Smooth muscle cell (in vitro differentiated cells): ENCODE measurements around the gene GON7. TPM values are rescaled to one million over a fixed set of nuclear protein-coding genes. Genes with fewer than 3 reads are reported as not detected.

Experiments
- DNase-seq: peaks from one replicate; lab custom pipeline; 2025; ENCODE audit not compliant: unreplicated experiment; lab: John Stamatoyannopoulos, UW
- H2AFZ ChIP-seq: fragments of 200-600 bp; sonication (generic); 2 replicates; pipeline ENCODE4 v1.6.0; 2016; ENCODE audit warnings: antibody characterized with exemption, low read depth, mild to moderate bottlenecking
- H3F3A ChIP-seq: fragments of 200-600 bp; sonication (generic); 2 replicates; pipeline ENCODE4 v1.6.0; 2017; ENCODE audit warnings: antibody characterized with exemption, low read depth
- H3K27ac ChIP-seq: fragments of 200-600 bp; sonication (generic); 2 replicates; pipeline ENCODE4 v1.5.1; 2016; ENCODE audit warnings: low read depth, mild to moderate bottlenecking
- H3K27me3 ChIP-seq: fragments of 200-600 bp; sonication (generic); 2 replicates; pipeline ENCODE4 v1.6.1; 2016; ENCODE audit warnings: low read depth, mild to moderate bottlenecking
- H3K36me3 ChIP-seq: fragments of 200-600 bp; sonication (generic); 2 replicates; pipeline ENCODE4 v1.5.1; 2016; ENCODE audit warnings: low read depth
- H3K4me1 ChIP-seq: fragments of 200-600 bp; sonication (generic); 2 replicates; pipeline ENCODE4 v1.5.1; 2016; ENCODE audit warnings: low read depth
- H3K4me2 ChIP-seq: fragments of 200-600 bp; sonication (generic); 2 replicates; pipeline ENCODE4 v1.6.0; 2016; ENCODE audit warnings: mild to moderate bottlenecking
- H3K4me3 ChIP-seq: fragments of 200-600 bp; sonication (generic); 2 replicates; pipeline ENCODE4 v1.5.1; 2016; ENCODE audit warnings: mild to moderate bottlenecking
- H3K79me2 ChIP-seq: fragments of 200-600 bp; sonication (generic); 2 replicates; pipeline ENCODE4 v1.6.0; 2016; ENCODE audit warnings: low read depth, mild to moderate bottlenecking
- H3K9ac ChIP-seq: fragments of 200-600 bp; sonication (generic); 2 replicates; pipeline ENCODE4 v1.6.0; 2016; ENCODE audit warnings: low read depth
- H3K9me3 ChIP-seq: fragments of 200-600 bp; sonication (generic); replicated peaks from 2 replicates; pipeline ENCODE4 v1.5.1; 2016; ENCODE audit warnings: low read depth
- H4K20me1 ChIP-seq: fragments of 200-600 bp; sonication (generic); 2 replicates; pipeline ENCODE4 v1.6.0; 2016; ENCODE audit warnings: low read depth
- WGBS: methylation state at CpG from one replicate; pipeline ENCODE4 v1.1.7; 2016; ENCODE audit warnings: low lambda C conversion rate; 5-methylcytosine and 5-hydroxymethylcytosine counted together
- polyA plus RNA-seq: library from polyadenylated mRNA; unstranded; fragments of >200 nt; fragmentation: Nextera tagmentation; extraction: Ambion mirVana; gene quantifications from 2 replicates; pipeline ENCODE4 v1.2.1, GENCODE V29; 2016
- total RNA-seq: library from RNA; depleted of rRNA; stranded (reverse); fragments of >200 nt; gene quantifications from 2 replicates; pipeline ENCODE4 v1.2.3, GENCODE V29; 2014
- TF ChIP-seq, protein P1 (sequence below): fragments of 200-600 bp; sonication (generic); IDR thresholded peaks from 2 replicates; pipeline ENCODE4 v1.5.1; 2017; ENCODE audit warnings: borderline replicate concordance, mild to moderate bottlenecking, antibody characterized with exemption; ENCODE audit not compliant: insufficient read depth, poor library complexity, severe bottlenecking

Gene GON7
- total and polyA plus RNA-seq, 2 experiments from 2014 or later: 8.6 to 10.9 TPM

DNA sequence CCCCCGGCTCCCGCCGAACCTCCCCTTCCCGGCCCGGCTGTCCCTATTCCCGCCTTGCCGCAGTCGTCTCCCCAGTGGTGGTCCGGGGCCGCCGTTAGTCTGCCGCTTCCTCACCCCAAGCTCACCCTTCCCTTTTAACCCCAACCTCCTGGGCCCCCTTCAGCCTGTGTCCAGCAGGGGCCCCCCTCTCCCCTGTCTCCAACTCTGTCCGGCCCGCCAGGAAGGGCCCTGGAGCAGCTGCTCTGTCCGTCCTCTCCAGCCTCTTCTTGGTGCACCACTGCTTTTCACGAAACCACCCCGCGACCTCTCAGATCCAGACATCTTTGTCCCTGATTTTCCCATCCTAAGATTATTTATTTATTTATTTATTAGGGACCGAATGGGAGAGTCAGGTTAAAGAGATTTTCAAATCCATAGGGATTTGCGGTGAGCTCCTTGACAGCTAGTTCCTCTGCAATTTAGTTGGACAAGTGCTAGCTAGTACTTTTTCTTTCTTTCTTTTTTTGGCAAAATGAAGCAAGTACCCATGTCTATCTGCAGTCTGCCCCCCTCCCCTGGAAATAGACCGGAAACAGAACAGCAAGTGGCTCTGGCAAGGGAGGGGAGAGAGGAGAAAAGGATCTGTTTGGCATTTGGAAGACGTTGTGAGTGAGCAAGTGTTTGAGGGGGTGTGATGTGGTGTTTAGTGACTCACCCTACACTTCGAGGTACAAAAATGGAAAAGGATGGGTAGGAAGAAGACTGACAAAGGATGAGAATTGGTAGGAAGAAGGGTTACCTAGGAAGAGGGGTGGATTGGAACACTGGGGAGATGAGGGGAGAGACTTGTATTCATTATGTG, 823 bp upstream of the GON7 start:
- 1% methylated on average over 16 of the region's 23 CpGs for WGBS
- peak overlapping the region; percentile 87 for H3K4me2 ChIP-seq
- peak overlapping the region; percentile 33 for H3K27ac ChIP-seq
- H3K27me3 ChIP-seq: no peaks in the 10 kb centered on the region
- peak overlapping the region; percentile 68 for H2AFZ ChIP-seq
- peak overlapping the region; percentile 73 for H3K4me3 ChIP-seq
- peak overlapping the region; percentile 15 for H3K9ac ChIP-seq
- H3K4me1 ChIP-seq: peaks cover 11% of the 10 kb centered on the region
- TF ChIP-seq, protein P1, sequence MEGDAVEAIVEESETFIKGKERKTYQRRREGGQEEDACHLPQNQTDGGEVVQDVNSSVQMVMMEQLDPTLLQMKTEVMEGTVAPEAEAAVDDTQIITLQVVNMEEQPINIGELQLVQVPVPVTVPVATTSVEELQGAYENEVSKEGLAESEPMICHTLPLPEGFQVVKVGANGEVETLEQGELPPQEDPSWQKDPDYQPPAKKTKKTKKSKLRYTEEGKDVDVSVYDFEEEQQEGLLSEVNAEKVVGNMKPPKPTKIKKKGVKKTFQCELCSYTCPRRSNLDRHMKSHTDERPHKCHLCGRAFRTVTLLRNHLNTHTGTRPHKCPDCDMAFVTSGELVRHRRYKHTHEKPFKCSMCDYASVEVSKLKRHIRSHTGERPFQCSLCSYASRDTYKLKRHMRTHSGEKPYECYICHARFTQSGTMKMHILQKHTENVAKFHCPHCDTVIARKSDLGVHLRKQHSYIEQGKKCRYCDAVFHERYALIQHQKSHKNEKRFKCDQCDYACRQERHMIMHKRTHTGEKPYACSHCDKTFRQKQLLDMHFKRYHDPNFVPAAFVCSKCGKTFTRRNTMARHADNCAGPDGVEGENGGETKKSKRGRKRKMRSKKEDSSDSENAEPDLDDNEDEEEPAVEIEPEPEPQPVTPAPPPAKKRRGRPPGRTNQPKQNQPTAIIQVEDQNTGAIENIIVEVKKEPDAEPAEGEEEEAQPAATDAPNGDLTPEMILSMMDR: peak; percentile 46
- no peaks in the 10 kb centered on the region for H3F3A ChIP-seq
- peak; percentile 66 for DNase-seq
- no peaks in the 10 kb centered on the region for H3K36me3 ChIP-seq
- H3K79me2 ChIP-seq: peaks cover 29% of the 10 kb centered on the region
- H4K20me1 ChIP-seq: no peaks in the 10 kb centered on the region
- H3K9me3 ChIP-seq: no peaks in the 10 kb centered on the region

DNA sequence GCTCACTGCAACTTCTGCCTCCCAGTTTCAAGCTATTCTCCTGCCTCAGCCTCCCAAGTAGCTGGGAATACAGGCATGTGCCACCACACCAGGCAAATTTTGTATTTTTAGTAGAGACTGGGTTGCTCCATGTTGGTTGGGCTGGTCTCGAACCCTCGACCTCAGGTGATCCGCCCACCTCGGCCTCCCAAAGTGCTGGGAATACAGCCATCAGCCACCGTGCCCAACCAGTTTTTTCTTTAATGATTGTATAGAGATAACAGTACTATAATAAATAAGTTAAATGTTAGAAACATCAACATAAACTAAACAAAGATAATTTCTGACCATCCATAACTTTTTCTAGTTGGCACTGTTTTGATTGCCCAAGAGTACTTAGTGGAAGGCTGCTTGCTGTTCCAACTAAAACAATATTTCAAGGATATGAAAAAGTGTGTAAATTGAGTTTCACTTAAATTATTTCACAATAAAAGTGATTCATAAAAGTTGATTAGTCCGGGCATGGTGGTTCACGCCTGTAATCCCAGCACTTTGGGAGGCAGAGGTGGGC, 5.6 kb downstream of the GON7 start:
- WGBS: 98% methylated on average over 7 of the region's 7 CpGs
- no peaks in the 10 kb centered on the region for H4K20me1 ChIP-seq
- TF ChIP-seq, protein P1: no peak
- H3K27me3 ChIP-seq: no peaks in the 10 kb centered on the region
- H3K79me2 ChIP-seq: peaks cover 22% of the 10 kb centered on the region
- H2AFZ ChIP-seq: no peak overlapping the region
- H3K27ac ChIP-seq: no peak overlapping the region
- H3F3A ChIP-seq: no peaks in the 10 kb centered on the region
- H3K4me3 ChIP-seq: no peak overlapping the region
- H3K4me1 ChIP-seq: peaks cover 2% of the 10 kb centered on the region
- no peak overlapping the region for H3K9ac ChIP-seq
- no peak overlapping the region for H3K4me2 ChIP-seq
- no peaks in the 10 kb centered on the region for H3K9me3 ChIP-seq
- no peaks in the 10 kb centered on the region for H3K36me3 ChIP-seq
- DNase-seq: no peak

DNA sequence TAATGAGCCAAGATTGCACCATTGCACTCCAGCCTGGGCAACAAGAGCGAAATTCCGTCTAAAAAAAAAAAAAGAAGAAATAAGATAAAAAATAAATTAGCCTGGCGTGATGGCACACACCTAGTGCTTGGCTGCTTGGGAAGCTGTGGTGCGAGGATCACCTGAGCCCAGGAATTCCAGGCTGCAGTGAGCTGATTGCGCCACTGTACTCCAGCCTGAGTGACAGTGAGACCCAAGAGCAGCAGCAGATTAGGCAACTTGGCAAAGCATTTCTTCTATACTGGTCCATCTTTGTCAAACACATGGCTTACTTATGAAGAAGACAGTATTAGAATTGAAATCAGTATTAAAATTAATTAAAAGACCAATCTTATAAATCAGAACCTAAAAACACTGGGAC, 6.3 kb downstream of the GON7 start:
- H3K9me3 ChIP-seq: no peaks in the 10 kb centered on the region
- over 99% methylated on average over 5 of the region's 5 CpGs for WGBS
- H2AFZ ChIP-seq: no peak overlapping the region
- no peak overlapping the region for H3K27ac ChIP-seq
- no peak overlapping the region for H3K4me3 ChIP-seq
- H3K4me2 ChIP-seq: no peak overlapping the region
- H3K27me3 ChIP-seq: no peaks in the 10 kb centered on the region
- TF ChIP-seq, protein P1: no peak
- no peak overlapping the region for H3K9ac ChIP-seq
- H3K79me2 ChIP-seq: peaks cover 15% of the 10 kb centered on the region
- H3K36me3 ChIP-seq: no peaks in the 10 kb centered on the region
- no peaks in the 10 kb centered on the region for H3F3A ChIP-seq
- no peak for DNase-seq
- no peaks in the 10 kb centered on the region for H4K20me1 ChIP-seq
- no peaks in the 10 kb centered on the region for H3K4me1 ChIP-seq
